ENCODE measurements around the gene DSP. TPM values are rescaled to one million over a fixed set of nuclear protein-coding genes. Genes with fewer than 3 reads are reported as not detected.

Gene DSP
- total and polyA plus RNA-seq, 4 donors = 0.41 to 22.8 (median 5.2) TPM

GRCh38 chr6:7554533-7555275, 13.2 kb downstream of the DSP start:
- no peak for ATAC-seq (ENCODE audit: low FRiP score)

DNA sequence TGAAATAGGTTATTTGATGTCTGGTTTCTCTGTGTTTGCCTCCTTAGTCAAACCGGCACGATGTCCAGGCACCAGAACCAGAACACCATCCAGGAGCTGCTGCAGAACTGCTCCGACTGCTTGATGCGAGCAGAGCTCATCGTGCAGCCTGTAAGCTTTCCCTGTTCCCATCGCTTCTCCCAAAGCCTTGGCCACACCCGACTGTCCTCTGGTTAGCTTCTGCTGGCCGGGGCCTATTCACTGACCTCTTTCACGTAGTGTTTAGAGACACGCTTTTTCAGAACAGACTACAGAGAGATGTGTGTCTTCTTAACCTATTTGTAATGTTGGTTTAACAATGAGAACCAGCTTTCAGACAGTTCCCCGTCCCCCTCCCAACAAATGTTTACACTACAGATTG, 14.2 kb downstream of the DSP start:
- no peaks in the 10 kb centered on the region for H3K9me3 ChIP-seq (ENCODE audit: control insufficient read depth, low read length)
- H3K27me3 ChIP-seq (ENCODE audit: control insufficient read depth in 1 of 2, insufficient read depth in 2 of 2, low read length in 1 of 2) = no peaks in the 10 kb centered on the region
- H3K36me3 ChIP-seq (ENCODE audit: control insufficient read depth in 1 of 2, insufficient read depth in 2 of 2, low read length in 1 of 2) = no peaks in the 10 kb centered on the region
- H3K4me1 ChIP-seq (ENCODE audit: control insufficient read depth in 1 of 2, insufficient read depth in 2 of 2, low read length in 2 of 2) = no peaks in the 10 kb centered on the region
- ATAC-seq (ENCODE audit: low FRiP score) = no peak
- 85 to 88% methylated on average over 11 of the region's 11 CpGs for WGBS, 2 donors
- no peak overlapping the region for H3K27ac ChIP-seq (ENCODE audit: low read depth in 1 of 2, low read length in 2 of 2)
- intact Hi-C loops (cut with DNase I) = no loop called here
- no peak overlapping the region for H3K4me3 ChIP-seq (ENCODE audit: low read length in 2 of 2)
- no peak for DNase-seq

More at GRCh38 chr6:7554533-7555275, 13.2 kb downstream of the DSP start:
- no peak overlapping the region for H3K4me3 ChIP-seq (ENCODE audit: low read length in 2 of 2)
- H3K4me1 ChIP-seq (ENCODE audit: control insufficient read depth in 1 of 2, insufficient read depth in 2 of 2, low read length in 2 of 2) = no peaks in the 10 kb centered on the region
- no peaks in the 10 kb centered on the region for H3K27me3 ChIP-seq (ENCODE audit: control insufficient read depth in 1 of 2, insufficient read depth in 2 of 2, low read length in 1 of 2)
- H3K27ac ChIP-seq (ENCODE audit: low read depth in 1 of 2, low read length in 2 of 2) = no peak overlapping the region
- no peaks in the 10 kb centered on the region for H3K9me3 ChIP-seq (ENCODE audit: control insufficient read depth, low read length)
- no peak for DNase-seq
- H3K36me3 ChIP-seq (ENCODE audit: control insufficient read depth in 1 of 2, insufficient read depth in 2 of 2, low read length in 1 of 2) = no peaks in the 10 kb centered on the region
- WGBS, 2 donors = 65% methylated on average over 6 of the region's 6 CpGs
- intact Hi-C loops (cut with DNase I) = no loop called here

DNA sequence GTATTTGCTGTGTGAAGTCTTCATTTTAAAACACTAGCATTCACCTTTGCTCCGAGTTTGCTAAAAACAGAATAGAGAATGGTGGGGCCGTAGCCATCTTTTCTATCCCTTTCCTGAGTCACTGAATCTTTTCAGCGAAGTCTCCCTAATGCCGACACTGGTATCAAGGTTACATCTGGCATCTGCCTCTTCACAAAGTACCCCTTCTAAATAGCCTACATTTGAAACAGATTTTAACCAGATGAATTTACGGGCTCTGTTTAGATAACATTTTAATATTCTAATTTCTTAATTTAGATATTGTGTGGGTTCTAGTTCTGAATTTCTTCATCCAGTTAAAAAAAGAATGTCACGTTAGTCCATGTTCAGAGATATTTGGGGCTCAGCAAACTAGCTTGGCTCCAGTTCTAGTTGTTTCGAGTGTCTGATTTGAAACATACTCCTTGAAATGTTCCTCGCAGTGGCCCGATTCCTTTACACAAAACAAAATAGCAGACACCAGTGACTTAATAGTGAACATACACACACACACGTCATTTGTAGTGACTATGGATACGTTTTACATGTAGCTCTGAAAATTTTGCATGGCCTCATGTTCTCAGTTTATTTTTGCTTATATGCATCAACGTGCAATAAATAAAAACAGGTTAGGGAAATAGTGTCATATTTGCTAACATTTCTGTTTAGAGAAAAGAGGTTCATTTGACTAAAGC, 15.1 kb downstream of the DSP start:
- Histone ChIP-seq H3K4me1 (ENCODE audit: control insufficient read depth in 1 of 2, insufficient read depth in 2 of 2, low read length in 2 of 2) (no peaks in the 10 kb centered on the region), H3K27me3 (ENCODE audit: control insufficient read depth in 1 of 2, insufficient read depth in 2 of 2, low read length in 1 of 2) (no peaks in the 10 kb centered on the region), H3K27ac (ENCODE audit: low read depth in 1 of 2, low read length in 2 of 2) (no peak overlapping the region), H3K36me3 (ENCODE audit: control insufficient read depth in 1 of 2, insufficient read depth in 2 of 2, low read length in 1 of 2) (no peaks in the 10 kb centered on the region), H3K4me3 (ENCODE audit: low read length in 2 of 2) (no peak overlapping the region), H3K9me3 (ENCODE audit: control insufficient read depth, low read length) (no peaks in the 10 kb centered on the region)
- intact Hi-C loops (cut with DNase I) = no loop called here
- DNase-seq (no peak), ATAC-seq (ENCODE audit: low FRiP score) (no peak)
- WGBS, 2 donors = 89 to 90% methylated on average over 12 of the region's 12 CpGs

GRCh38 chr6:7557652-7558051, 16.2 kb downstream of the DSP start:
- H3K4me1 ChIP-seq (ENCODE audit: control insufficient read depth in 1 of 2, insufficient read depth in 2 of 2, low read length in 2 of 2) = no peaks in the 10 kb centered on the region
- DNase-seq (no peak), ATAC-seq (ENCODE audit: low FRiP score) (no peak)
- H3K27me3 ChIP-seq (ENCODE audit: control insufficient read depth in 1 of 2, insufficient read depth in 2 of 2, low read length in 1 of 2) = no peaks in the 10 kb centered on the region
- H3K27ac ChIP-seq (ENCODE audit: low read depth in 1 of 2, low read length in 2 of 2) = no peak overlapping the region
- H3K36me3 ChIP-seq (ENCODE audit: control insufficient read depth in 1 of 2, insufficient read depth in 2 of 2, low read length in 1 of 2) = no peaks in the 10 kb centered on the region
- H3K4me3 ChIP-seq (ENCODE audit: low read length in 2 of 2) = no peak overlapping the region
- intact Hi-C loops (cut with DNase I) = no loop called here
- 89 to 91% methylated on average over 2 of the region's 2 CpGs for WGBS, 2 donors
- no peaks in the 10 kb centered on the region for H3K9me3 ChIP-seq (ENCODE audit: control insufficient read depth, low read length)

GRCh38 chr6:7558781-7559180, 17.3 kb downstream of the DSP start:
- WGBS, 2 donors = 85 to 89% methylated on average over 4 of the region's 4 CpGs
- no peaks in the 10 kb centered on the region for H3K4me1 ChIP-seq (ENCODE audit: control insufficient read depth in 1 of 2, insufficient read depth in 2 of 2, low read length in 2 of 2)
- DNase-seq = no peak
- no peaks in the 10 kb centered on the region for H3K27me3 ChIP-seq (ENCODE audit: control insufficient read depth in 1 of 2, insufficient read depth in 2 of 2, low read length in 1 of 2)
- H3K36me3 ChIP-seq (ENCODE audit: control insufficient read depth in 1 of 2, insufficient read depth in 2 of 2, low read length in 1 of 2) = no peaks in the 10 kb centered on the region
- no peak overlapping the region for H3K27ac ChIP-seq (ENCODE audit: low read depth in 1 of 2, low read length in 2 of 2)
- no peak for ATAC-seq (ENCODE audit: low FRiP score)
- H3K4me3 ChIP-seq (ENCODE audit: low read length in 2 of 2) = no peak overlapping the region
- H3K9me3 ChIP-seq (ENCODE audit: control insufficient read depth, low read length) = no peaks in the 10 kb centered on the region
- intact Hi-C loops (cut with DNase I) = no loop called here

- Histone ChIP-seq H3K4me3 (ENCODE audit: low read length in 2 of 2) (no peak overlapping the region), H3K36me3 (ENCODE audit: control insufficient read depth in 1 of 2, insufficient read depth in 2 of 2, low read length in 1 of 2) (no peaks in the 10 kb centered on the region), H3K27me3 (ENCODE audit: control insufficient read depth in 1 of 2, insufficient read depth in 2 of 2, low read length in 1 of 2) (no peaks in the 10 kb centered on the region), H3K27ac (ENCODE audit: low read depth in 1 of 2, low read length in 2 of 2) (no peak overlapping the region), H3K9me3 (ENCODE audit: control insufficient read depth, low read length) (no peaks in the 10 kb centered on the region), H3K4me1 (ENCODE audit: control insufficient read depth in 1 of 2, insufficient read depth in 2 of 2, low read length in 2 of 2) (no peaks in the 10 kb centered on the region)
- DNase-seq (no peak), ATAC-seq (ENCODE audit: low FRiP score) (no peak)
- 86 to 92% methylated on average over 6 of the region's 6 CpGs for WGBS, 2 donors
- intact Hi-C loops (cut with DNase I) = no loop called here
These were observed 17.7 kb downstream of the DSP start for GRCh38 chr6:7559196-7559595.

DNA sequence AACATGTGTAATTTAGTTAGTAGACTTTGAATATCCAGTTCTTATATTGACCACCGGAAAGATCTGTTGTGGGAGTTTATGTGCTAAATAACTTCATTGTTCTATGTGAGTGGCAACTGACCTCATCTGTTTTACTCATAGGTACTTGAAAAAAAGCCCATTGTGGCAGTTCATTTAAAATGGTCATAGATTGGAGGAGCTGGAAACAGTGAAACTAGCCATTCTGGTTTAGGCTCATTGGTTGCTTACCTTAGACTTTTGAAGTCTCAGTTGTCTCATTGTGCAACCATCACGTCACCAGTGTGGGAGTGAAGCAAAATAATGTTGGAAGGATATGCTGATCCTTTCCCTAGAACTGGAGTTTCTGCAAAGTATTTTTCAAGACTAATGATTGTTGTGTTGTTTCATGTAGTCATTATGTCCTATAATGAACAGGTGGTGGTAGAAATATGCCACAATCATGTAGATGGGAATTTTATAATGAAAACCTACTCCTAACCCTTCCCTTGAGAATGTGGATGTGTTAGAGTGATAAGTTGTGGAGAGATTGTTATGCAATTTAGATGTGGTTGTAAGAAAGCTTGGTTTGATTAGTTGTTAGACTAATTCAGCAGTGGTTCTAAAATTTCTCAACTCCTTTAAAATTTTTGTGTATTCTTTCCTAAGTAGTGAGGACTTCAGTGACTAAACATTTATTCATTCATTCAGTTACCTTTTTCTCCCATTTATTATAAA, 18.3 kb downstream of the DSP start:
- no peak for ATAC-seq (ENCODE audit: low FRiP score)
- no peaks in the 10 kb centered on the region for H3K4me1 ChIP-seq (ENCODE audit: control insufficient read depth in 1 of 2, insufficient read depth in 2 of 2, low read length in 2 of 2)

GRCh38 chr6:7561153-7561964, 19.9 kb downstream of the DSP start:
- no peak for DNase-seq
- Histone ChIP-seq H3K4me1 (ENCODE audit: control insufficient read depth in 1 of 2, insufficient read depth in 2 of 2, low read length in 2 of 2) (no peaks in the 10 kb centered on the region), H3K27me3 (ENCODE audit: control insufficient read depth in 1 of 2, insufficient read depth in 2 of 2, low read length in 1 of 2) (no peaks in the 10 kb centered on the region), H3K27ac (ENCODE audit: low read depth in 1 of 2, low read length in 2 of 2) (no peak overlapping the region), H3K36me3 (ENCODE audit: control insufficient read depth in 1 of 2, insufficient read depth in 2 of 2, low read length in 1 of 2) (no peaks in the 10 kb centered on the region), H3K9me3 (ENCODE audit: control insufficient read depth, low read length) (no peaks in the 10 kb centered on the region), H3K4me3 (ENCODE audit: low read length in 2 of 2) (no peak overlapping the region)
- no peak for ATAC-seq (ENCODE audit: low FRiP score)
- WGBS, 2 donors = 80% methylated on average over 19 of the region's 19 CpGs
- intact Hi-C loops (cut with DNase I) = no loop called here

More for the DNA sequence above, 18.3 kb downstream of the DSP start:
- 78 to 87% methylated on average over 2 of the region's 2 CpGs for whole genome bisulfite sequencing, 2 donors
- DNase-seq = no peak
- intact Hi-C loops (cut with DNase I) = no loop called here
- H3K27me3 ChIP-seq (ENCODE audit: control insufficient read depth in 1 of 2, insufficient read depth in 2 of 2, low read length in 1 of 2) = no peaks in the 10 kb centered on the region
- no peaks in the 10 kb centered on the region for H3K36me3 ChIP-seq (ENCODE audit: control insufficient read depth in 1 of 2, insufficient read depth in 2 of 2, low read length in 1 of 2)
- H3K9me3 ChIP-seq (ENCODE audit: control insufficient read depth, low read length) = no peaks in the 10 kb centered on the region
- H3K27ac ChIP-seq (ENCODE audit: low read depth in 1 of 2, low read length in 2 of 2) = no peak overlapping the region
- no peak overlapping the region for H3K4me3 ChIP-seq (ENCODE audit: low read length in 2 of 2)
